T1000 (cell line): ENCODE data around the gene PRMT7.

ENCODE experiments used
- DNase-seq: peaks from one replicate; lab custom pipeline; 2025; ENCODE audit warnings: mixed read lengths; lab: John Stamatoyannopoulos, UW

The PRMT7 gene

GRCh38 chr16:68347605-68348004 is 36.8 kb downstream of the PRMT7 start:
- no peak for DNase-seq

GRCh38 chr16:68348639-68349445 is 38.0 kb downstream of the PRMT7 start:
- DNase-seq: no peak

GRCh38 chr16:68349838-68350410 is 39.1 kb downstream of the PRMT7 start:
- DNase-seq: no peak

DNA sequence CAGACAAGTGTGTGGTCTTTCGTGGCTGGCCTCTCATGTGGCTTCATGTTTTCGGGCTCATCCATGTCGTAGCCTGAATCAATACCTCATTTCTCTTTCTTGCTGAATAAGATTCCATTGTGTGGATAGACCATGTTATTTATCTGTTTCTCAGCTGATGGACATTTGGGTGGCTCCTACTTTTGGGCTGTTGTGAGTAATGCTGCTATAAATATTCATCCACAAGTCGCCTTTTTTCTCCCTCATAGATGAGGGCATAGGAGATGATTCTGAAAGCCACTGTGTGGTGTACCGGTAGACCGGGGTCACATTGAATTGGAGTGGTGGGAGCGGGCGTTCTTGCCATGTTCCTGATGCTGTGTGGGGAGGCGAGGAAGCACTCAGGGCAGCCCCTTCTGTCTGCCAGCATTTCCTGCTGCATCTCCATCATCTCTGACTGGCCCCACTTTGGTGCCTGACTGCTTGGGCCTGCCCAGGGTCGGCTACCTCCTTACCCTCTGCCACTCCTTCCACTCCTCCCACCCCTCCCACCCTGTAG is 40.1 kb downstream of the PRMT7 start:
- no peak for DNase-seq

- DNase-seq: no peak
These were observed 40.6 kb downstream of the PRMT7 start for GRCh38 chr16:68351463-68351862.

DNA sequence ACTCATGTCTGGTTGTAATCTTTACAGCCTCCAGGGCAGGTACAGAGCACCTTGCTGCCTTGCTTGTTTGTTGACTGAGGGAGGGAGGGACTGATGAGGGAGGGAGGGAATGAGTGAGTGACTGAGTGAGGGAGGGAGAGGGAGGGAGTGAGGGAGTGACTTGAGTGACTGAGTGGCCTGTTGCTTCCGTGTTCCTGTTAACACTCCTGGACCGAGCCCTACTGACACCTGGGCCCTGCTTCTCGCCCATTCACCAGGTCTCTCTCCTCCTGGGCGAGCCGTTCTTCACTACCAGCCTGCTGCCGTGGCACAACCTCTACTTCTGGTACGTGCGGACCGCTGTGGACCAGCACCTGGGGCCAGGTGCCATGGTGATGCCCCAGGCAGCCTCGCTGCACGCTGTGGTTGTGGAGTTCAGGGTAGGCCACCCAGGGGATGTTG is 41.2 kb downstream of the PRMT7 start:
- DNase-seq: no peak

GRCh38 chr16:68353366-68353765 is 42.5 kb downstream of the PRMT7 start:
- no peak for DNase-seq

DNA sequence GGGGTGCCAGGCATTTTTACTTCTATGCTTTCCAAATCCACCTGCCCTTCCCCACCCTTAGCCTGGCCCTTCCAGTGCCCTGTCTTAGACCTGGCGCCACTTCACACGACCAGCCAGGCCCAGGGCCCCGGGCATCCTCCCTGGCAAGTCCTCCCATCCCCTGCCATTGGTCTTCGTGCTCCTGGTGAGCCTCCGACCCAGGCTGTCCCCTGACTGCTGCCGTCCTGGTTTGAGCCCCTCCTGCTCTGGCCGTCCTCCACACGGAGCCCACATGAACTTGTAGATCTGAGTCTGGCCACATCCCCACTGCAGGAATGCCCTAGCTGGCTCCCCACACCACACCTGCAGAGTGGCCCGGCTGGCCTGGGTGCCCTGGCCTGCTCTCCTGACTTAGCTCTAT is 44.0 kb downstream of the PRMT7 start:
- DNase-seq: no peak

DNA sequence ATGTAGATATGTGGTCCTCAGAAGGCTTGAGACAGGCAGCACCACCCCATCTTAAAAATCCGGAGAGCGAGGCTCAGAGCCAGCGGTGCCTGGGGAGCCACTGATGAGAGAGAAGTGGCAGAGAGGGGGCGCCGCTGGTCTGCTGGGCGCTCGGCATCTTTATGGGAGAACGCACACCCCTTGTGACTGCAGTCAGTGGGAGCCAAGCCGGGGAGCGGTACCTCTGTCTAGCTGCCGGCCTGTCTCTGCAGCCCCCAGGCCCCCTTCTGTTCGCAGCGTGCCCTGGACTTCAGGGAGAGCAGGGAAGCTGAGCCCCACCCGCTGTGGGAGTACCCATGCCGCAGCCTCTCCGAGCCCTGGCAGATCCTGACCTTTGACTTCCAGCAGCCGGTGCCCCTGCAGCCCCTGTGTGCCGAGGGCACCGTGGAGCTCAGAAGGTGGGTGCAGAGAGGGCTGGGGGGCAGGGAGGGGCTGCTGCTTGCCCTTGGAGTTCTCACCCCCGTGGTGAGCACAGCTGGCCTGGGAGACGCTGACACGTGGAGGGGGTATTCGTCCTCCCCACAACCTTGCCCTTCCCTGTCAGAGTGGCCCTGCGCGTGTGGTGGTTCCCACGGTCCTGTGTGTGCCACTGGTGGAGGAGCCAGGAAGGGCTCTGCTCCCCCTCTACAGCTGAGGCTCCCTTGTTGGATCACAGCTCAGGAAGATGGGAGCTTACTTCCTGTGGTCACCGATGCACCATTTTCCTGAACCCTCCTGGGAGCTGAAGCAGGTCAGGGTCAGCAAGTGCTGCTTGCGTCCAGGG is 44.8 kb downstream of the PRMT7 start:
- no peak for DNase-seq

DNA sequence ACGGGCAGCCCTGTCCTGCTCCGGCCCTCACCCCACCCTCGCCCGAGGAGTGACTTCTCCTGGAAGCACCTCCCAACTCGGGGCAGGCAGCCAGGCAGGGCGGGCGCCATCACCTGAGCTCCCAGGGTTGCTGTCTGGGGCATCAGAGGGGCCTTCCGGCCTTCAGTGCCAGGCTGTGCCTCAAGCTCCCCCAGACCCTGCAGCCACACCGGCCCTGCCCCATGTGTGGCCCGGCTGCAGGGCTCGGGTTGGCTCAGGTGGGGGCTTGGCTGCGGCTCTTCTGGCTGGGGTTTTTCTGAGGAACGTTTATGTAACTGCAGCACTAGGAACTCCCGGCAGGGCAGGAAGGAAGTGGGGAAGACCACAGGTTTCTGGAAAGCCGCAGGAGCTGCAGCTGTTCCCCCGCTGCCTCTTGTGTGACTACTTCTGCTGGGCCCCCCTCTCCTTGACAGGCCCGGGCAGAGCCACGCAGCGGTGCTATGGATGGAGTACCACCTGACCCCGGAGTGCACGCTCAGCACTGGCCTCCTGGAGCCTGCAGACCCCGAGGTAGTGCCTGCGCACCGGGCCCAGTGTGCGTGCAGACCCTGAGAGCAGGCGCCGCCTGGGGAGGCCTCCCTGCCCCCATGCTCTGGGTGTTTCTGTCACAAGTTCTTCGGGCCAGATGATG is 45.6 kb downstream of the PRMT7 start:
- DNase-seq: no peak

GRCh38 chr16:68356919-68357286 is 46.1 kb downstream of the PRMT7 start:
- DNase-seq: no peak

DNA sequence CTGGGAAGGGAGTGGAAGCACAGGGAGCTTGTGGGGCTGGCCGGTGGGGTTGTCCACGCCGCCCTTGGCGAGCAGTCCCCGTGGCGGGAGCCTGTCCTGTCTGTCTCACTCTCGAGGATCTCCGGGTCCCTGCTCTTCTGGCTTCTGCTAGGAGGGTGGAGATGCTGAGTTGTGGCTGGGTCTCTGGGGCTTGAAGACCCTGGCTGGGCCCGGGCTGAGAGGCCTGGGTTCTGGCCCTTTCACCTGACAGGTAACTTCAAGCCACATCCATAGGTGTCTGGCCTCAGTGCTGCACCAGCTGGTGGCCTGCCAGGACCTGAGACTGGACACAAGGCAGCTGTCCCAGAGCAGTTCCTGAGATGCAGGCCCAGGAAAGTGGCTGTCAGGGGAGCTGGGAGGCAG is 46.7 kb downstream of the PRMT7 start:
- DNase-seq: no peak

DNA sequence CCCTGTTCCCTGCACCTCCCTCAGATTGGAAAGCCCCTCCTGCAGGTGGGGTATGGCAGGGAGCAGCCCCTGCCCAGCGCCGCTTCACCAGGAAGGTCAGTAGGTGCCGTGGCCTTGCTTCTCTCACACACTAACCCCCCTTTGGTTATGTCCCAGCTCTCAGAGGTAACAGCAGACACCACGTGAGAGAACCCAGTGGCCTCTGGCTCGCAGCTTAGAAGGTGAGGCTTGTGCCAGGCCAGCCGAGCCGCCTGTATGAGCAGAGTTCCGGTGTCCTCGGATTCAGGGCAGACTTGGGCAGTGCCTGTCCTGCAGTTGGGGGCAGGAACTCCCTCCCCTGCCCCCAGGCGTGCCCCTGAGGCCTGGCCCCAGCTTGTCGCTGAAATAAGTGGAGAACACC is 47.1 kb downstream of the PRMT7 start:
- no peak for DNase-seq

DNA sequence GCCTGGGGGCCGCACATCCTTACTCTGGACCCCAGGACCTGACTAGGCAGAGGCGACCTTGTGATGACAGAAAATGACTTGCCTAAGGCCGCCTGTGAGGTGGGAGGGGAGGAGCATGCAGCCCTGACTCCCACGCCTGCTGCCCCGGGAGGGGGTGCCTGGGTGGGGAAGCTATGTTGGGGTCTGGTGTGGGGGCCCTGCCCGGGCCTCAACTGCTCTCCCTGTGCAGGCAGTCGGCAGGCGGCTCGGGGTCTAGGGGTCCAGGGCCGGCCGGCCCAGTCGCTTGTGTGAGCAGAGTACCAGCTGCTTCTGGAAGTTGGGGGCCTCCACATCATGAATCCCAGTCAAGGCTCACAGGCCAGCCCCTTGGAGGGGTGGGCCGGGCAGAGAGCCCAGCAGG is 48.1 kb downstream of the PRMT7 start:
- no peak for DNase-seq

- DNase-seq: no peak
These were observed 48.8 kb downstream of the PRMT7 start for GRCh38 chr16:68359398-68360191.

- DNase-seq: no peak
These were observed 49.7 kb downstream of the PRMT7 start for GRCh38 chr16:68360547-68360946.

- no peak for DNase-seq
These were observed 50.1 kb downstream of the PRMT7 start for GRCh38 chr16:68360956-68361355.

DNA sequence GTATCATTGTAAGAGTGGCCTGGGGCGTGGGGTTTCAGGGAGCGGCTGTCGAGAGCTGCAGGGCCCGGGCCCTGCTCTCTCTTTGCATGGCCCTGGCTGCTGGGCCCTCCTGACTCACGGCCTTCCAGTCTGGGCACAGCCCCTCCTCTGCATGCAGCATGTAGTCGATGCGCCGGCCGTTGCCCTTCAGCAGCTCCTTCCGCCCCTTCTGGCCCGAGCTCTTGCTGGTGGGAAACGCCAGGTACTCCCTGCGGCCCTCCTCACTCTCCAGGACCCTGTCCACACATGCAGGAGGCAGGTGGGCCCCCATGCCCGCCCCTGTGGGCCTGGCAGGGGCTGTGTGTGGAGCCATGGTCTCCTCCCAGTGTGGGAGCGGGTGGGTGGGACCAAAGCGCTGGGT is 50.7 kb downstream of the PRMT7 start:
- DNase-seq: no peak

DNA sequence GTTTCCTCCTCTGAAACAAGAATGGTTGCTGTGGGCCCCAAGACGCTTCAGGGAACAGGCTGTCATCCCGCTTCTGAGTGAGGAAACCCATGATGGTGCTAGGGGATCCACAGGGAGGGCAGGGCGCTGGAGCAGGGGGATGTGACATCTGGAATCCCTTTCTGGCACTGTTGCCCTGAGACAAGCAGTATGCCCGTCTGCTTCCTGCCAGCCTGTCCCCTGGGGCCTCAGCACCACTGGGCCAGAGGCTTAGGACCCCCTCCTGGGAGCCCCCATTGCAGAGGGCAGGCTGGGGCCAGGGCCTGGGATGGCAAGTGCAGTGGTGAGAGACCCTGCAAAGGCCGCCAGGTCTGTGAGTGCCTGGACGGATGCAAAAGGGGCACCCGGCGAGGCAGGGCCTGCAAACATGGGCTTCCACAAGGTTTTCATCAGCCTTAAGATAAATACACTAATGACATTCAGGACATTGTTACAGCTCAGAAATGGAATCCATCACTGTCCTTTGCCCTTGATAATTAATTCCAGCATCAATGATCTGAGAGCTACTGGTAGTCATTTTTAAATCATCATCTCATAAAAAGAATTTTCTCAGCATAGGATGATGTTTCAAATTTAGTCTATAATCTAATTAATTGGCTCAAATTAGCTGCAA is 51.6 kb downstream of the PRMT7 start:
- DNase-seq: no peak

DNA sequence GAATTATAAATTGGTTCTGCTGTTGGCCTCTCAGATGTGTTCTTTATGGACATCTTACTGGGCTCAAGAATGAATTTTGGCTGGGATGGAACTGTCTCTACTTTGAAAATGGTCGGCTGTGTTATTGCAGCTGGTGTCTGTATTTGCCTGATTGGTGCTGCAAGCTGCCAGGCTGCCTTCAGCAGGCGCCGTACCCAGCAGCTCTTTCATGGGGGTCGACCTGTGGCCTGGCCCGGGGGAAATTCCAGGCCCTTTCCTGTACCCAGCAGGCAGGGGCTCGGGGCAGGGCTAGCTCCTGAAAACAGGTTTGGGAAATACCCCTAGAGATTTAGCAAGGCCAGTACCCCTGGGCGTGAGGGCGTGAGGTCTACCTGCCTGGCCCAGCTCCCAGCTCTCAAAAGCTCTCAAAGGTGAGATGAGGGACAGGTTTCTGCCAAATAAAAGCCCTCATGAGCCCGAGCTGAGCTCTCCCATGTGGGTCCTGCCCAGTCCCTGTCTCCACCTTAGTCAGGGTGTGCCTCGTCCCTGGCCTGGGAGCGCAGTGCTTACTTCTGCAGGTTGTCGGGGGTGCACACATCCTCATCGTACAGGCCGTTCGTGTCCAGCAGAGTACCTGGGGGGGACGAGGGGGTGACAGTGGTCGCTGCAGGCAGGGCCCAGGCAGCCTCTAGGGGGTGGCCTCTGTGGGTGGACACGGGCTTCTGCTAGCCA is 52.3 kb downstream of the PRMT7 start:
- no peak for DNase-seq
